HEK293 (cell line): ENCODE results near the gene WDR38.

ENCODE experiments used
- CTCF ChIA-PET: fragments of 350-600 bp; formaldehyde crosslinking; extraction: SDS; loops from one replicate; lab custom pipeline; 2021; ENCODE audit warnings: antibody characterized with exemption; lab: Yijun Ruan, JAX
- POLR2A ChIA-PET: fragments of 300-600 bp; formaldehyde crosslinking; extraction: SDS; loops from one replicate; lab custom pipeline; 2020; ENCODE audit warnings: antibody characterized with exemption, inconsistent platforms; lab: Yijun Ruan, JAX
- H3K27ac ChIP-seq: fragments of 200-500 bp; sonication (Bioruptor generic); 2 replicates; pipeline ENCODE4 v1.5.1; 2014; ENCODE audit warnings: low read depth, low read length, control low read depth, inconsistent platforms; ENCODE audit errors: extremely low read depth
- H3K36me3 ChIP-seq, 2 experiments: fragments of 200-500 bp in 1 of 2; sonication (Bioruptor generic) in 1 of 2; 1 replicate in 1 of 2; 2 replicates in 1 of 2; pipeline ENCODE4 v1.5.1; 2014 to 2017; ENCODE audit warnings: inconsistent platforms in 2 of 2, low read length in 2 of 2; ENCODE audit not compliant: control insufficient read depth in 2 of 2, insufficient read depth in 1 of 2
- H3K4me1 ChIP-seq: fragments of 200-500 bp; sonication (Bioruptor generic); 2 replicates; pipeline ENCODE4 v1.5.1; 2014; ENCODE audit warnings: mild to moderate bottlenecking, low read length, inconsistent platforms; ENCODE audit not compliant: control insufficient read depth, insufficient read depth
- H3K4me3 ChIP-seq: 2 replicates; pipeline ENCODE4 v1.5.1; 2011; ENCODE audit warnings: low read depth, mild to moderate bottlenecking, control low read depth, low read length, moderate library complexity
- H3K9me3 ChIP-seq: fragments of 200-500 bp; sonication (Bioruptor generic); 2 replicates; pipeline ENCODE4 v1.5.1; 2014; ENCODE audit warnings: low read depth, low read length, inconsistent platforms; ENCODE audit not compliant: control insufficient read depth, insufficient read depth
- HOXC10 ChIP-seq: sonication (generic); formaldehyde crosslinking; IDR thresholded peaks from 2 replicates; pipeline ENCODE4 v1.8.1; 2023; ENCODE audit warnings: mild to moderate bottlenecking, missing genetic modification reagents
- KLF7 ChIP-seq: fragments of 450-650 bp; formaldehyde crosslinking; IDR thresholded peaks from 2 replicates; pipeline ENCODE4 v1.5.1; 2016; ENCODE audit warnings: missing biosample characterization, missing genetic modification characterization, borderline replicate concordance
- MYNN ChIP-seq: fragments of 450-650 bp; formaldehyde crosslinking; IDR thresholded peaks from 2 replicates; pipeline ENCODE4 v1.5.1; 2016; ENCODE audit warnings: missing biosample characterization, missing genetic modification characterization, borderline replicate concordance
- ZFP3 ChIP-seq: fragments of 450-650 bp; formaldehyde crosslinking; IDR thresholded peaks from 2 replicates; pipeline ENCODE4 v1.5.1; 2016; ENCODE audit warnings: low read depth, missing biosample characterization, missing genetic modification characterization
- ZFP37 ChIP-seq: fragments of 450-650 bp; formaldehyde crosslinking; IDR thresholded peaks from 2 replicates; pipeline ENCODE4 v1.5.1; 2016; ENCODE audit warnings: missing biosample characterization, missing genetic modification characterization
- ZNF112 ChIP-seq: fragments of 450-650 bp; formaldehyde crosslinking; IDR thresholded peaks from 2 replicates; pipeline ENCODE4 v1.5.0; 2017; ENCODE audit warnings: missing biosample characterization, missing genetic modification characterization
- ZNF155 ChIP-seq: fragments of 450-650 bp; formaldehyde crosslinking; IDR thresholded peaks from 2 replicates; pipeline ENCODE4 v1.5.1; 2016; ENCODE audit warnings: missing biosample characterization, missing genetic modification characterization
- ZNF157 ChIP-seq: fragments of 450-650 bp; formaldehyde crosslinking; IDR thresholded peaks from 2 replicates; pipeline ENCODE4 v1.5.1; 2016; ENCODE audit warnings: missing biosample characterization, missing genetic modification characterization
- ZNF175 ChIP-seq: fragments of 450-650 bp; formaldehyde crosslinking; IDR thresholded peaks from 2 replicates; pipeline ENCODE4 v1.5.1; 2016; ENCODE audit warnings: missing biosample characterization, missing genetic modification characterization
- ZNF221 ChIP-seq: fragments of 450-650 bp; formaldehyde crosslinking; IDR thresholded peaks from 2 replicates; pipeline ENCODE4 v1.5.1; 2017; ENCODE audit warnings: missing biosample characterization, missing genetic modification characterization, borderline replicate concordance
- ZNF266 ChIP-seq: fragments of 450-650 bp; formaldehyde crosslinking; IDR thresholded peaks from 2 replicates; pipeline ENCODE4 v1.5.1; 2016; ENCODE audit warnings: missing biosample characterization, missing genetic modification characterization, low read depth
- ZNF302 ChIP-seq: fragments of 450-650 bp; formaldehyde crosslinking; IDR thresholded peaks from 2 replicates; pipeline ENCODE4 v1.5.1; 2016; ENCODE audit warnings: missing biosample characterization, missing genetic modification characterization, low read depth
- ZNF530 ChIP-seq: fragments of 450-650 bp; formaldehyde crosslinking; IDR thresholded peaks from 2 replicates; pipeline ENCODE4 v1.5.1; 2016; ENCODE audit warnings: low read depth, missing biosample characterization, missing genetic modification characterization
- ZNF560 ChIP-seq: fragments of 450-650 bp; formaldehyde crosslinking; IDR thresholded peaks from 2 replicates; pipeline ENCODE4 v1.5.1; 2017; ENCODE audit warnings: missing biosample characterization, missing genetic modification characterization, borderline replicate concordance
- ZNF571 ChIP-seq: fragments of 450-650 bp; formaldehyde crosslinking; IDR thresholded peaks from 2 replicates; pipeline ENCODE4 v1.5.0; 2017; ENCODE audit warnings: missing biosample characterization, missing genetic modification characterization
- ZNF600 ChIP-seq: fragments of 450-650 bp; formaldehyde crosslinking; IDR thresholded peaks from 2 replicates; pipeline ENCODE4 v1.5.1; 2016; ENCODE audit warnings: missing biosample characterization, missing genetic modification characterization
- ZNF692 ChIP-seq: fragments of 450-650 bp; formaldehyde crosslinking; IDR thresholded peaks from 2 replicates; pipeline ENCODE4 v1.5.1; 2016; ENCODE audit warnings: missing biosample characterization, missing genetic modification characterization
- ZSCAN18 ChIP-seq: fragments of 450-650 bp; formaldehyde crosslinking; IDR thresholded peaks from 2 replicates; pipeline ENCODE4 v1.5.1; 2016; ENCODE audit warnings: missing biosample characterization, missing genetic modification characterization
- ZXDB ChIP-seq: fragments of 450-650 bp; formaldehyde crosslinking; IDR thresholded peaks from 2 replicates; pipeline ENCODE4 v1.5.1; 2016; ENCODE audit warnings: missing biosample characterization, missing genetic modification characterization
- TF ChIP-seq, protein P1 (sequence below): fragments of 450-650 bp; formaldehyde crosslinking; optimal IDR thresholded peaks from 2 replicates; pipeline ENCODE3; 2016; ENCODE audit warnings: missing biosample characterization, mild to moderate bottlenecking, missing genetic modification characterization
- TF ChIP-seq, protein P2 (sequence below): fragments of 450-650 bp; formaldehyde crosslinking; IDR thresholded peaks from 2 replicates; pipeline ENCODE4 v1.5.1; 2016; ENCODE audit warnings: missing biosample characterization, missing genetic modification characterization
- TF ChIP-seq, protein P3 (sequence below): fragments of 450-650 bp; formaldehyde crosslinking; IDR thresholded peaks from 2 replicates; pipeline ENCODE4 v1.5.1; 2017; ENCODE audit warnings: missing biosample characterization, missing genetic modification characterization
- TF ChIP-seq, protein P4 (sequence below): fragments of 450-650 bp; formaldehyde crosslinking; IDR thresholded peaks from 2 replicates; pipeline ENCODE4 v1.5.1; 2017; ENCODE audit warnings: missing biosample characterization, missing genetic modification characterization
- TF ChIP-seq, protein P5 (sequence below): sonication (generic); formaldehyde crosslinking; IDR thresholded peaks from 2 replicates; pipeline ENCODE4 v1.8.1; 2022; ENCODE audit warnings: mild to moderate bottlenecking, moderate library complexity, missing genetic modification reagents

Gene WDR38

GRCh38 chr9:124852829-124853531 is at the start of gene WDR38 (continued):
- no peak for TF ChIP-seq MYNN (tag by site-specific recombination)
- no peak for TF ChIP-seq ZNF221
- no peak for TF ChIP-seq KLF7 (tag by site-specific recombination)
- TF ChIP-seq ZNF266 (tag by site-specific recombination) = no peak

DNA sequence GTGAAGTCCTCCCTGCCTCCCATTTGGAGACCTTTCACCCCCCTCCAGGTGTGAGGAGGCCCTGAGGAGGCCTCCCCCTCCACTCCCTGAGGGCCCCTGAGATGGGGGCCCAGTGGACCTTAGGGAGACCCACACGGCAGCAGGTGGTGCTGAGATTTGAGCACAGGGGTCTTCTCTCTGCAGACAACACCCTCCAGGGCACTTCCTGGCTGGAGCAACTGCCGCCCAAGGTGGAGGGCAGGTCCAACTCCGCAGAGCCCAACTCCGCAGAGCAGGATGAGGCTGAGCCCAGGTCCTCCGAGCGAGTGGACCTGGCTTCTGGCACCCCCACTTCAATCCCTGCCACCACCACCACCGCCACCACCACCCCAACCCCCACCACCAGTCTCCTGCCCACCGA is 49.3 kb upstream of the WDR38 start:
- ChIA-PET CTCF (interaction anchor here (0.6 to 1.0 kb wide), 2 partner anchors 26 to 48 kb away, joined by 3 to 6 read pairs; no protein-coding TSS in a partner anchor), POLR2A (no interaction called here)
- Histone ChIP-seq H3K4me1 (no peaks in the 10 kb centered on the region), H3K36me3 (no peaks in the 10 kb centered on the region), H3K27ac (no peak overlapping the region), H3K4me3 (no peak overlapping the region), H3K9me3 (no peaks in the 10 kb centered on the region)
- TF ChIP-seq ZNF600 (tag by site-specific recombination) = no peak
- no peak for TF ChIP-seq ZNF530 (tag by site-specific recombination)
- TF ChIP-seq ZNF175 = no peak
- TF ChIP-seq ZXDB (tag by site-specific recombination) = no peak
- no peak for TF ChIP-seq ZNF157 (tag by site-specific recombination)
- no peak for TF ChIP-seq HOXC10 (CRISPR knock-in tag)
- TF ChIP-seq, protein P1, sequence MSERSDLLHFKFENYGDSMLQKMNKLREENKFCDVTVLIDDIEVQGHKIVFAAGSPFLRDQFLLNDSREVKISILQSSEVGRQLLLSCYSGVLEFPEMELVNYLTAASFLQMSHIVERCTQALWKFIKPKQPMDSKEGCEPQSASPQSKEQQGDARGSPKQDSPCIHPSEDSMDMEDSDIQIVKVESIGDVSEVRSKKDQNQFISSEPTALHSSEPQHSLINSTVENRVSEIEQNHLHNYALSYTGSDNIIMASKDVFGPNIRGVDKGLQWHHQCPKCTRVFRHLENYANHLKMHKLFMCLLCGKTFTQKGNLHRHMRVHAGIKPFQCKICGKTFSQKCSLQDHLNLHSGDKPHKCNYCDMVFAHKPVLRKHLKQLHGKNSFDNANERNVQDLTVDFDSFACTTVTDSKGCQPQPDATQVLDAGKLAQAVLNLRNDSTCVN (tag by site-specific recombination) = no peak
- TF ChIP-seq, protein P2, sequence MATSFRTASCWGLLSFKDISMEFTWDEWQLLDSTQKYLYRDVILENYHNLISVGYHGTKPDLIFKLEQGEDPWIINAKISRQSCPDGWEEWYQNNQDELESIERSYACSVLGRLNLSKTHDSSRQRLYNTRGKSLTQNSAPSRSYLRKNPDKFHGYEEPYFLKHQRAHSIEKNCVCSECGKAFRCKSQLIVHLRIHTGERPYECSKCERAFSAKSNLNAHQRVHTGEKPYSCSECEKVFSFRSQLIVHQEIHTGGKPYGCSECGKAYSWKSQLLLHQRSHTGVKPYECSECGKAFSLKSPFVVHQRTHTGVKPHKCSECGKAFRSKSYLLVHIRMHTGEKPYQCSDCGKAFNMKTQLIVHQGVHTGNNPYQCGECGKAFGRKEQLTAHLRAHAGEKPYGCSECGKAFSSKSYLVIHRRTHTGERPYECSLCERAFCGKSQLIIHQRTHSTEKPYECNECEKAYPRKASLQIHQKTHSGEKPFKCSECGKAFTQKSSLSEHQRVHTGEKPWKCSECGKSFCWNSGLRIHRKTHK = no peak
- no peak for TF ChIP-seq ZNF571 (tag by site-specific recombination)
- no peak for TF ChIP-seq ZFP37 (tag by site-specific recombination)
- TF ChIP-seq, protein P3, sequence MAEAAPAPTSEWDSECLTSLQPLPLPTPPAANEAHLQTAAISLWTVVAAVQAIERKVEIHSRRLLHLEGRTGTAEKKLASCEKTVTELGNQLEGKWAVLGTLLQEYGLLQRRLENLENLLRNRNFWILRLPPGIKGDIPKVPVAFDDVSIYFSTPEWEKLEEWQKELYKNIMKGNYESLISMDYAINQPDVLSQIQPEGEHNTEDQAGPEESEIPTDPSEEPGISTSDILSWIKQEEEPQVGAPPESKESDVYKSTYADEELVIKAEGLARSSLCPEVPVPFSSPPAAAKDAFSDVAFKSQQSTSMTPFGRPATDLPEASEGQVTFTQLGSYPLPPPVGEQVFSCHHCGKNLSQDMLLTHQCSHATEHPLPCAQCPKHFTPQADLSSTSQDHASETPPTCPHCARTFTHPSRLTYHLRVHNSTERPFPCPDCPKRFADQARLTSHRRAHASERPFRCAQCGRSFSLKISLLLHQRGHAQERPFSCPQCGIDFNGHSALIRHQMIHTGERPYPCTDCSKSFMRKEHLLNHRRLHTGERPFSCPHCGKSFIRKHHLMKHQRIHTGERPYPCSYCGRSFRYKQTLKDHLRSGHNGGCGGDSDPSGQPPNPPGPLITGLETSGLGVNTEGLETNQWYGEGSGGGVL (tag by site-specific recombination) = no peak
- TF ChIP-seq, protein P4, sequence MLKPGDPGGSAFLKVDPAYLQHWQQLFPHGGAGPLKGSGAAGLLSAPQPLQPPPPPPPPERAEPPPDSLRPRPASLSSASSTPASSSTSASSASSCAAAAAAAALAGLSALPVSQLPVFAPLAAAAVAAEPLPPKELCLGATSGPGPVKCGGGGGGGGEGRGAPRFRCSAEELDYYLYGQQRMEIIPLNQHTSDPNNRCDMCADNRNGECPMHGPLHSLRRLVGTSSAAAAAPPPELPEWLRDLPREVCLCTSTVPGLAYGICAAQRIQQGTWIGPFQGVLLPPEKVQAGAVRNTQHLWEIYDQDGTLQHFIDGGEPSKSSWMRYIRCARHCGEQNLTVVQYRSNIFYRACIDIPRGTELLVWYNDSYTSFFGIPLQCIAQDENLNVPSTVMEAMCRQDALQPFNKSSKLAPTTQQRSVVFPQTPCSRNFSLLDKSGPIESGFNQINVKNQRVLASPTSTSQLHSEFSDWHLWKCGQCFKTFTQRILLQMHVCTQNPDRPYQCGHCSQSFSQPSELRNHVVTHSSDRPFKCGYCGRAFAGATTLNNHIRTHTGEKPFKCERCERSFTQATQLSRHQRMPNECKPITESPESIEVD (tag by site-specific recombination) = no peak
- no peak for TF ChIP-seq ZNF112
- TF ChIP-seq ZNF560 (tag by site-specific recombination) = no peak
- TF ChIP-seq, protein P5, sequence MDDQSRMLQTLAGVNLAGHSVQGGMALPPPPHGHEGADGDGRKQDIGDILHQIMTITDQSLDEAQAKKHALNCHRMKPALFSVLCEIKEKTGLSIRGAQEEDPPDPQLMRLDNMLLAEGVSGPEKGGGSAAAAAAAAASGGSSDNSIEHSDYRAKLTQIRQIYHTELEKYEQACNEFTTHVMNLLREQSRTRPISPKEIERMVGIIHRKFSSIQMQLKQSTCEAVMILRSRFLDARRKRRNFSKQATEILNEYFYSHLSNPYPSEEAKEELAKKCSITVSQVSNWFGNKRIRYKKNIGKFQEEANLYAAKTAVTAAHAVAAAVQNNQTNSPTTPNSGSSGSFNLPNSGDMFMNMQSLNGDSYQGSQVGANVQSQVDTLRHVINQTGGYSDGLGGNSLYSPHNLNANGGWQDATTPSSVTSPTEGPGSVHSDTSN = no peak
- TF ChIP-seq ZNF692 (tag by site-specific recombination) = no peak
- no peak for TF ChIP-seq ZFP3 (tag by site-specific recombination)
- no peak for TF ChIP-seq ZNF155 (tag by site-specific recombination)
- TF ChIP-seq ZSCAN18 (tag by site-specific recombination) = no peak
- no peak for TF ChIP-seq ZNF302 (tag by site-specific recombination)
